KMS-11 (cell line): ENCODE measurements around the gene AOAH.
"Not testable (repeated sequence)": the region's sequence is repeated elsewhere in the genome, so short reads cannot be mapped to it uniquely, and the experiment has no call there.

Experiments used
- H2AFZ ChIP-seq: fragments of 200-600 bp; sonication (generic); 2 replicates; pipeline ENCODE4 v1.6.1; 2016; ENCODE audit warnings: antibody characterized with exemption, mixed run types, low read depth
- H3K27ac ChIP-seq: fragments of 200-600 bp; sonication (generic); 2 replicates; pipeline ENCODE4 v1.6.1; 2016; ENCODE audit warnings: mild to moderate bottlenecking, mixed run types
- H3K27me3 ChIP-seq: fragments of 200-600 bp; sonication (generic); 2 replicates; pipeline ENCODE4 v1.6.1; 2017; ENCODE audit warnings: mild to moderate bottlenecking, low read depth, mixed run types, moderate library complexity; ENCODE audit not compliant: insufficient read depth
- H3K36me3 ChIP-seq: fragments of 200-600 bp; sonication (generic); 2 replicates; pipeline ENCODE4 v1.6.1; 2017; ENCODE audit warnings: mild to moderate bottlenecking, mixed run types; ENCODE audit not compliant: insufficient read depth
- H3K4me1 ChIP-seq: fragments of 200-600 bp; sonication (generic); 2 replicates; pipeline ENCODE4 v1.6.1; 2016; ENCODE audit warnings: mild to moderate bottlenecking, low read depth, mixed run types; ENCODE audit not compliant: poor library complexity, severe bottlenecking
- H3K4me2 ChIP-seq: fragments of 200-600 bp; sonication (generic); 2 replicates; pipeline ENCODE4 v1.7.0; 2016; ENCODE audit warnings: mild to moderate bottlenecking, mixed run types
- H3K4me3 ChIP-seq: fragments of 200-600 bp; sonication (generic); IDR thresholded peaks from 2 replicates; pipeline ENCODE4 v1.6.1; 2017; ENCODE audit warnings: low read depth, low read length, mixed read lengths; ENCODE audit not compliant: insufficient read depth
- H3K79me2 ChIP-seq: fragments of 200-600 bp; sonication (generic); 2 replicates; pipeline ENCODE4 v1.6.1; 2016; ENCODE audit warnings: low read depth, mixed run types; ENCODE audit not compliant: insufficient read depth
- H3K9ac ChIP-seq: fragments of 200-600 bp; sonication (generic); 2 replicates; pipeline ENCODE4 v1.6.1; 2016; ENCODE audit warnings: mild to moderate bottlenecking, mixed run types
- H4K20me1 ChIP-seq: fragments of 200-600 bp; sonication (generic); 2 replicates; pipeline ENCODE4 v1.6.1; 2016; ENCODE audit warnings: mild to moderate bottlenecking, mixed run types; ENCODE audit not compliant: insufficient read depth
- TF ChIP-seq, protein P1 (sequence below): fragments of 200-600 bp; sonication (generic); conservative IDR thresholded peaks from 2 replicates; pipeline ENCODE4 v1.6.1; 2017; ENCODE audit warnings: low read depth, mild to moderate bottlenecking, antibody characterized with exemption, low read length, moderate library complexity, mixed read lengths

Gene AOAH

DNA sequence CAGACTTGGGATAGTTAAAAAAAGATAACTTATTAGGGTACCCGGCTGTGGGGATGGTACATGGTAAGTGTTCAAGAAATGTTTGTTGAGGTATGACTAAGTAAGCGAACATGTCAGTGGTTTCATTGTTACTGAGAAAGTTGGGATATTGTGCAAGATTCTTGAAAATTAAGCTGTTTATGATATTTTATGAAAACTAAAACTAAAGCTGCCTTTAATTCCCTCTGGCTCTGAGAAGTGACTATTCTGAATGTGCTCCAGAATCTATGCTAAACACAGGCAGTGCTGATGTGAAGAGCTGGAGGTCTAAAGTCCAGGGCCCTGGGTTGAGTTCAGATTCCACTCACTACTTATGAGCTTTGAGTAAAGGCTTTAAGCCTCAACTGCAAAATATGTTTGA lies 72.9 kb downstream of the AOAH start:
- Histone ChIP-seq H2AFZ (no peak overlapping the region), H3K79me2 (no peaks in the 10 kb centered on the region), H3K27me3 (no peaks in the 10 kb centered on the region), H3K4me3 (no peak overlapping the region), H3K27ac (no peak overlapping the region), H3K9ac (no peak overlapping the region), H3K4me1 (no peaks in the 10 kb centered on the region), H3K36me3 (no peaks in the 10 kb centered on the region), H3K4me2 (no peak overlapping the region), H4K20me1 (no peaks in the 10 kb centered on the region)
- TF ChIP-seq, protein P1, sequence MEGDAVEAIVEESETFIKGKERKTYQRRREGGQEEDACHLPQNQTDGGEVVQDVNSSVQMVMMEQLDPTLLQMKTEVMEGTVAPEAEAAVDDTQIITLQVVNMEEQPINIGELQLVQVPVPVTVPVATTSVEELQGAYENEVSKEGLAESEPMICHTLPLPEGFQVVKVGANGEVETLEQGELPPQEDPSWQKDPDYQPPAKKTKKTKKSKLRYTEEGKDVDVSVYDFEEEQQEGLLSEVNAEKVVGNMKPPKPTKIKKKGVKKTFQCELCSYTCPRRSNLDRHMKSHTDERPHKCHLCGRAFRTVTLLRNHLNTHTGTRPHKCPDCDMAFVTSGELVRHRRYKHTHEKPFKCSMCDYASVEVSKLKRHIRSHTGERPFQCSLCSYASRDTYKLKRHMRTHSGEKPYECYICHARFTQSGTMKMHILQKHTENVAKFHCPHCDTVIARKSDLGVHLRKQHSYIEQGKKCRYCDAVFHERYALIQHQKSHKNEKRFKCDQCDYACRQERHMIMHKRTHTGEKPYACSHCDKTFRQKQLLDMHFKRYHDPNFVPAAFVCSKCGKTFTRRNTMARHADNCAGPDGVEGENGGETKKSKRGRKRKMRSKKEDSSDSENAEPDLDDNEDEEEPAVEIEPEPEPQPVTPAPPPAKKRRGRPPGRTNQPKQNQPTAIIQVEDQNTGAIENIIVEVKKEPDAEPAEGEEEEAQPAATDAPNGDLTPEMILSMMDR, result no peak

DNA sequence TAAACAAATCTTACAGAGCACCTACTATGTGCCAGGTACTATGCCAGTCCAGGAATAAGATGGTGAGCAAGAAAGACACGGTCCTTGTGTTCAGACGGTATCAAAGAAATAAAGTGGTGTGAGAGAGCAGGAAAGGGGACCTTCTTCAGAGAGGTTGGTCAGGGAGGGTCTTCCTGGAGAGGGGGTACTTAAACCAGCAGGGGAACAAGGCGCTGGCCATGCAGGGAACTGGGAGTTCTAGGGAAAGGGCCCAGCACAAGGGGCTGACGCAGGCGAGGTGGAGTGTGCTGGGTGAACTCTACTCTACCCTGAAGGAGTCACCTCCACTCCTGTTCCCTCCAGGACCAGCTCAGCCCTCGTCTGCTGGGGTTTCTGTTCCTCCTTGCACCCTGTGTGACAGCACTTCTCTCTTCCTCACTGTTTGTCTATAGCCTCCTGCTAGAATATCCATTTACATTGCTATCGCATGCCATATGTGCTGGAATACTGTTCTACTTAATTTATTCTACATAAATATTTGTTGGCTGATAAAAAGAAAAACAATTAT lies 73.5 kb downstream of the AOAH start:
- Histone ChIP-seq H3K4me3 (no peak overlapping the region), H4K20me1 (no peaks in the 10 kb centered on the region), H2AFZ (no peak overlapping the region), H3K27me3 (no peaks in the 10 kb centered on the region), H3K79me2 (no peaks in the 10 kb centered on the region), H3K27ac (no peak overlapping the region), H3K4me2 (no peak overlapping the region), H3K36me3 (no peaks in the 10 kb centered on the region), H3K4me1 (no peaks in the 10 kb centered on the region), H3K9ac (no peak overlapping the region)
- TF ChIP-seq, protein P1, result no peak

DNA sequence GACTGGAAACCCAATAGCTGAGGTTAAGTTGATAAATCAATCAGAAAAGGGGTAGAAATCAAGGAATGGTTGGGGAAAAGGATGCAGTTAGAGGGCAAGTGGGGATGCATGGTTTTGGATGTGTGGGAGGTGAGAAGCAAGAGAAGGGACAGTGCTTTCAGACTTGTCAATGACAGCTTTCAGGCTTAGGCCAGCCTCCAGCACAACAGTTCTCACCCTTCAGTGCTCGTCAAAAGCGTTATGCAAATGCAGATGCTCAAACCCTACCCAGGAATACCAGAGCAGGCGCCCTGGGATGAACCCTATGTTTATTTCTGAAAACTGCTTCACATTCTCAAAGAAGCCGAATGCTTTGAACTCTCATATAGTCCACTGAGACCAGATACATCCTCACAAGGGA lies 74.0 kb downstream of the AOAH start:
- H2AFZ ChIP-seq, result no peak overlapping the region
- H3K79me2 ChIP-seq, result no peaks in the 10 kb centered on the region
- TF ChIP-seq, protein P1, result no peak
- no peaks in the 10 kb centered on the region for H3K36me3 ChIP-seq
- no peaks in the 10 kb centered on the region for H4K20me1 ChIP-seq
- H3K9ac ChIP-seq, result no peak overlapping the region
- no peak overlapping the region for H3K4me3 ChIP-seq
- no peak overlapping the region for H3K27ac ChIP-seq
- no peaks in the 10 kb centered on the region for H3K27me3 ChIP-seq
- H3K4me1 ChIP-seq, result no peaks in the 10 kb centered on the region
- no peak overlapping the region for H3K4me2 ChIP-seq

DNA sequence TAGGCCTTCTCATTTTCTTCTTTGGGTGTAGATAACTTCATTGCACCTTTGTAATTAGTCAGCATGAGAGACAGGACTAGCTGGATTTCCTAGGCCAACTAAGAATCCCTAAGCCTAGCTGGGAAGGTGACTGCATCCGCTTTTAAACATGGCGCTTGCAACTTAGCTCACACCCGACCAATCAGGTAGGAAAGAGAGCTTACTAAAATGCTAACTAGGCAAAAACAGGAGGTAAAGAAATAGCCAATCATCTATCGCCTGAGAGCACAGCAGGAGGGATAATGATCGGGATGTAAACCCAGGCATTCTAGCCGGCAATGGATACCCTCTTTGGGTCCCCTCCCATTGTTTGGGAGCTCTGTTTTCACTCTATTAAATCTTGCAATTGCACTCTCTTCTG lies 75.0 kb downstream of the AOAH start:
- not testable (repeated sequence) for H2AFZ ChIP-seq, H3K79me2 ChIP-seq, H3K27me3 ChIP-seq, H4K20me1 ChIP-seq, H3K4me2 ChIP-seq, H3K27ac ChIP-seq, H3K4me1 ChIP-seq, H3K9ac ChIP-seq, H3K36me3 ChIP-seq, H3K4me3 ChIP-seq

DNA sequence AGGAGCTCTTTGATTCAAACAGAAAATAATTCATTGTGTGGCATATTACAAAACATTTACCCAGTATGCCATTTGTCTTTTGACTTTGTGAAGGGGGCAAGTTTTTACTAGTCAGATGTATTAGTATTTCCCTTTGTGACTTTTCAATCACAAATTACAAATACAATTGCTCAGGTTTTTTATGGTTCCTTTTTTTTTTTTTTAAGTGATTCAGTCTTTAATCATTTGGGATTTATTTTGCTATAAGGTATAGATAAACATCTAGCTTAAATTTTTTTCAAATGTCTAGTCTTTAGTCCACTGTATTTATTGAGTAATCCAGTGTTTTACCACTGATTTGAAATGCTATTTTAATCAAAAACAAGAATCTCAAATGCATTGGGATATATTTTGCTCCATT lies 75.9 kb downstream of the AOAH start:
- no peak overlapping the region for H3K4me3 ChIP-seq
- TF ChIP-seq, protein P1, result no peak
- no peaks in the 10 kb centered on the region for H3K79me2 ChIP-seq
- no peak overlapping the region for H2AFZ ChIP-seq
- no peaks in the 10 kb centered on the region for H3K4me1 ChIP-seq
- H3K27me3 ChIP-seq, result no peaks in the 10 kb centered on the region
- H4K20me1 ChIP-seq, result no peaks in the 10 kb centered on the region
- H3K9ac ChIP-seq, result no peak overlapping the region
- no peak overlapping the region for H3K4me2 ChIP-seq
- H3K27ac ChIP-seq, result no peak overlapping the region
- no peaks in the 10 kb centered on the region for H3K36me3 ChIP-seq
